Caco-2 (cell line): Measurements from ENCODE around the gene ELF3. TPM values are rescaled to one million over a fixed set of nuclear protein-coding genes. Genes with fewer than 3 reads are reported as not detected.
"Not testable (repeated sequence)": the region's sequence is repeated elsewhere in the genome, so short reads cannot be mapped to it uniquely, and the experiment has no call there.

Experiments used
- BruUV-seq: library from RNA; stranded (reverse); fragments of 400-500 nt; replicated peaks from 2 replicates; lab custom pipeline; 2021; lab: Mats Ljungman, UMichigan
- CTCF ChIA-PET: fragments of 300-600 bp; sonication (Branson Sonifier 250); formaldehyde crosslinking; loops from one replicate; lab custom pipeline; 2022; ENCODE audit warnings: antibody characterized with exemption; lab: Charles Lee
- POLR2A ChIA-PET: fragments of 300-600 bp; sonication (Branson Sonifier 250); formaldehyde crosslinking; loops from one replicate; lab custom pipeline; 2022; ENCODE audit warnings: antibody characterized with exemption; lab: Charles Lee
- DNase-seq, 2 experiments: peaks; one replicate each; pipeline versions ENCODE4 v3.0.0 to v3.0.0-alpha.2; 2020 to 2022
- H3K27me3 ChIP-seq: replicated peaks from 2 replicates; pipeline ENCODE4 v1.6.0; 2011; ENCODE audit warnings: low read length; ENCODE audit not compliant: control insufficient read depth, insufficient read depth
- H3K36me3 ChIP-seq: 2 replicates; pipeline ENCODE4 v1.5.1; 2011; ENCODE audit warnings: low read length; ENCODE audit not compliant: control insufficient read depth, insufficient read depth
- H3K4me1 ChIP-seq: fragments of 250-450 bp; sonication (Bioruptor Pico); 2 replicates; pipeline ENCODE4 v1.5.1; 2020; ENCODE audit warnings: mild to moderate bottlenecking
- H3K4me3 ChIP-seq: 2 replicates; pipeline ENCODE4 v1.5.1; 2011; ENCODE audit warnings: low read depth, mild to moderate bottlenecking, control low read depth, low read length
- H3K9me3 ChIP-seq: fragments of 250-450 bp; sonication (Bioruptor Pico); 2 replicates; pipeline ENCODE4 v1.5.1; 2020; ENCODE audit warnings: mild to moderate bottlenecking, moderate library complexity
- H3K27ac Mint-ChIP-seq: one replicate; pipeline ENCODE4 v1.8.0; 2022; ENCODE audit warnings: mixed read lengths; ENCODE audit not compliant: unreplicated experiment
- H3K27me3 Mint-ChIP-seq: one replicate; pipeline ENCODE4 v1.8.0; 2022; ENCODE audit warnings: mixed read lengths; ENCODE audit not compliant: insufficient read depth, unreplicated experiment
- H3K36me3 Mint-ChIP-seq: one replicate; pipeline ENCODE4 v1.8.0; 2022; ENCODE audit warnings: mild to moderate bottlenecking, mixed read lengths; ENCODE audit not compliant: insufficient read depth, unreplicated experiment
- H3K4me1 Mint-ChIP-seq: one replicate; pipeline ENCODE4 v1.8.0; 2022; ENCODE audit warnings: low read depth, mixed read lengths; ENCODE audit not compliant: unreplicated experiment
- H3K4me3 Mint-ChIP-seq: one replicate; pipeline ENCODE4 v1.8.0; 2022; ENCODE audit warnings: mild to moderate bottlenecking, moderate library complexity, mixed read lengths; ENCODE audit not compliant: unreplicated experiment
- H3K9me3 Mint-ChIP-seq: one replicate; pipeline ENCODE4 v1.8.0; 2022; ENCODE audit warnings: mixed read lengths; ENCODE audit not compliant: unreplicated experiment
- intact Hi-C: fragments of 100-400 bp; cut with micrococcal nuclease; formaldehyde crosslinking; loops from one replicate; pipeline ENCODE4 v1.10.0; 2022; ENCODE audit not compliant: unreplicated experiment
- total RNA-seq: library from RNA; stranded (reverse); gene quantifications from 2 replicates; pipeline ENCODE4 v1.2.3, GENCODE V29; 2022
- TF ChIP-seq, protein P1 (sequence below), 2 experiments: fragments of 200-600 bp in 1 of 2; IDR thresholded peaks; 1 replicate in 1 of 2; 2 replicates in 1 of 2; pipeline versions ENCODE4 v1.5.1 to v1.8.0; 2011 to 2022; ENCODE audit warnings: antibody characterized with exemption in 1 of 2, control low read depth in 1 of 2, inconsistent platforms in 1 of 2, low read depth in 1 of 2, low read length in 1 of 2, mild to moderate bottlenecking in 1 of 2, moderate library complexity in 1 of 2; ENCODE audit not compliant: insufficient read depth in 1 of 2, severe bottlenecking in 1 of 2, unreplicated experiment in 1 of 2

ELF3 gene
- total RNA-seq, 1 experiment from 2014 or later: 116 TPM

DNA sequence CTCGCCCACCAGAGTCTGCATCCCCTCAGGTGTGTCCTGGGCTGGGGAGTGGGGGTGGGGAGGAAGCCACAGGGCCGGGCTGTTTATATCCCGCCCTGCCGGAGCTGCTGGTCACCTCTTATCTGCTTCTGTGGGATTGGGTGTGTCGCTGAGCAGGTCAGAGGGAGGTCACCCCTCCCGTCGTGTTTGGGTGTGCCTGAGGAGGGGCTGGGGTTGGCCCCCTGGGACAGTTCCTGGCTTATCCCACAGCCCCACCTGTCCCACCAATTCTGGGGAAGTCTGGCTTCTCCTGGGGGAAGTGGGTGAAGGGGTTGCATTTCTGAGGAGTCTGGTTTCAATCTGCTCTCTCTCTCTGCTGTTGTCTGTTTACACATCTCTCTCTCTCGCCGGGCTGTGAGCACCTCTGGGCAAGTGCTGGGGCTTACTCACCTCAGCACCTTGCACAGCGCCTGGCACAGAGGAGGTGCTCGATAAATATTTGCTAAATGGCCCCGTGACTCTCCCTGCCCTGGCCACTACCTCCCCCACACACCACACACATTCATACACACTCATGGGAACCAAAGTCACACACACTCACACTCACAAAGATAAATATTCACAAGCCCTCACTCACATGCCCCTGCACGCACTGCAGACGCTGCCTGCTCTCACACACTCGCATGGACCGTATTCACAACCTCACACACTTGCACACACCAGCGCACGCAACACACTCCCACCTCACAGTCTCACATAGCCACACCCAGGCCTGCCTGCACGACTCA, 8.3 kb downstream of the ELF3 start:
- H3K4me1 Mint-ChIP-seq: peaks cover 50% of the 10 kb centered on the region
- peak overlapping the region; percentile 65 for H3K4me3 Mint-ChIP-seq
- no peaks in the 10 kb centered on the region for H3K9me3 Mint-ChIP-seq
- Histone ChIP-seq H3K27me3 (no peaks in the 10 kb centered on the region), H3K9me3 (no peaks in the 10 kb centered on the region), H3K4me1 (peaks cover 71% of the 10 kb centered on the region), H3K36me3 (peaks cover 2% of the 10 kb centered on the region), H3K4me3 (peak overlapping the region; percentile 20)
- H3K27ac Mint-ChIP-seq: peak overlapping the region; percentile 71
- peak; percentile 87 to 94 for DNase-seq
- peaks cover 54% of the 10 kb centered on the region for H3K36me3 Mint-ChIP-seq
- ChIA-PET CTCF (interaction anchor here (1.3 to 1.4 kb wide), 2 partner anchors 11 to 16 kb away, joined by 4 to 7 read pairs; no protein-coding TSS in a partner anchor), POLR2A (interaction anchor here (0.7 to 2.5 kb wide), 8 partner anchors 8 to 94 kb away, joined by 4 to 24 read pairs (median 8); partner anchors contain the start of gene ELF3)
- no TSS peak for BruUV-seq
- intact Hi-C loops: loop anchor here (1.0 kb wide), 2 partner anchors 8 to 17 kb away; partner anchors contain the start of gene ELF3
- no peaks in the 10 kb centered on the region for H3K27me3 Mint-ChIP-seq
- TF ChIP-seq, protein P1, sequence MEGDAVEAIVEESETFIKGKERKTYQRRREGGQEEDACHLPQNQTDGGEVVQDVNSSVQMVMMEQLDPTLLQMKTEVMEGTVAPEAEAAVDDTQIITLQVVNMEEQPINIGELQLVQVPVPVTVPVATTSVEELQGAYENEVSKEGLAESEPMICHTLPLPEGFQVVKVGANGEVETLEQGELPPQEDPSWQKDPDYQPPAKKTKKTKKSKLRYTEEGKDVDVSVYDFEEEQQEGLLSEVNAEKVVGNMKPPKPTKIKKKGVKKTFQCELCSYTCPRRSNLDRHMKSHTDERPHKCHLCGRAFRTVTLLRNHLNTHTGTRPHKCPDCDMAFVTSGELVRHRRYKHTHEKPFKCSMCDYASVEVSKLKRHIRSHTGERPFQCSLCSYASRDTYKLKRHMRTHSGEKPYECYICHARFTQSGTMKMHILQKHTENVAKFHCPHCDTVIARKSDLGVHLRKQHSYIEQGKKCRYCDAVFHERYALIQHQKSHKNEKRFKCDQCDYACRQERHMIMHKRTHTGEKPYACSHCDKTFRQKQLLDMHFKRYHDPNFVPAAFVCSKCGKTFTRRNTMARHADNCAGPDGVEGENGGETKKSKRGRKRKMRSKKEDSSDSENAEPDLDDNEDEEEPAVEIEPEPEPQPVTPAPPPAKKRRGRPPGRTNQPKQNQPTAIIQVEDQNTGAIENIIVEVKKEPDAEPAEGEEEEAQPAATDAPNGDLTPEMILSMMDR (IDR thresholded peaks at IDR 0.05; ENCODE audit: insufficient read depth in 1 of 2, low read depth in 1 of 2, low read length in 1 of 2, severe bottlenecking in 1 of 2, unreplicated experiment in 1 of 2): no peak

DNA sequence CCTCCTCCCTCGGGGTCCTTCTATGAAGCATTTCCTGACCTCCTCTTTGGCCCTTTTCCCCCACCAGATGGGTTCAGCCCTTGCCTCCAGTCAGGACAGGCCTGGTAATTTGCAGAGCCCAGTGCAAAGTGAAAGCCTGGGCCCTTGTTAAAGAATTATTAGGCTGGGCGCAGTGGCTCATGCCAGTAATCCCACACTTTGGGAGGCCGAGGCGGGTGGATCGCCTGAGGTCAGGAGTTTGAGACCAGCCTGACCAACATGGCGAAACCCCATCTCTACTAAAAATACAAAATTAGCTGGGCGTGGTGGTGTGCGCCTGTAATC, 8.8 kb downstream of the ELF3 start:
- H3K9me3 ChIP-seq, DNase-seq, H3K27me3 Mint-ChIP-seq, H3K9me3 Mint-ChIP-seq, intact Hi-C loops, H3K27me3 ChIP-seq, BruUV-seq, H3K36me3 ChIP-seq: not testable (repeated sequence)
- peak overlapping the region; percentile 71 for H3K27ac Mint-ChIP-seq
- 0 out of 2 replicates have a peak overlapping the region, but pooled peaks have one; percentile 1 for H3K4me3 ChIP-seq
- peak overlapping the region; percentile 65 for H3K4me3 Mint-ChIP-seq
- CTCF ChIA-PET: interaction anchor here (1.4 kb wide), 1 partner anchor 9 kb away, joined by 4 read pairs; the partner anchor contains the start of gene ELF3
- H3K4me1 Mint-ChIP-seq: peaks cover 50% of the 10 kb centered on the region
- peaks cover 49% of the 10 kb centered on the region for H3K36me3 Mint-ChIP-seq
- H3K4me1 ChIP-seq: peaks cover 71% of the 10 kb centered on the region
- POLR2A ChIA-PET: interaction anchor here (0.7 kb wide), 1 partner anchor 24 kb away, joined by 4 read pairs; no protein-coding TSS in a partner anchor

DNA sequence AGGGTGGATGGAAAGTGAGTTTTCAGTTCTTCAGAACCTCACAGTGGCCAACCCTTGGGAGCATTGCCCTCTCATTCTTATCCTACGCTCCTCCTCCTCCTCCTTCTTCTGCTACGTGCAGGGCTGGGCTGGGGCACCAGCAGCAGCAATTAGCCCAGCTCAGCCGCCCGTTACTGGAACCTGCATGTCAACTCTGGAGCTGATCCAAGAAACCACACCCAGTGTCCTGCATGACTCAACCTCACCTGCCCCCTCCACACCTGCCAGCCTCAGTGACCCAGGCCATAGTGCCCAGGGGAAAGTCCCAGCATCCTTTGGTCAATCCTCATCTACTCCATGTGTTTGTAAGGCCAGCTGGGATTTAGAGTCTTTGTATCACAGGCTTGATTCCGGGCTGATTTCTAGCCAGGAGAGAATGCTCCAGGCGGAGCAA, 12.6 kb downstream of the ELF3 start:
- no peaks in the 10 kb centered on the region for H3K36me3 ChIP-seq
- H3K4me1 Mint-ChIP-seq: peaks cover 20% of the 10 kb centered on the region
- ChIA-PET POLR2A (interaction anchor here (1.7 to 1.9 kb wide), 2 partner anchors 12 kb away, joined by 6 to 20 read pairs; partner anchors contain the start of gene ELF3), CTCF (interaction anchor here (2.1 kb wide), 1 partner anchor 13 kb away, joined by 5 read pairs; the partner anchor contains the start of gene ELF3)
- no peak overlapping the region for H3K4me3 ChIP-seq
- no peaks in the 10 kb centered on the region for H3K27me3 ChIP-seq
- H3K36me3 Mint-ChIP-seq: peaks cover 12% of the 10 kb centered on the region
- no peaks in the 10 kb centered on the region for H3K27me3 Mint-ChIP-seq
- H3K9me3 Mint-ChIP-seq: no peaks in the 10 kb centered on the region
- no TSS peak for BruUV-seq
- DNase-seq: peak; percentile 64 to 86
- peak overlapping the region; percentile 77 for H3K27ac Mint-ChIP-seq
- TF ChIP-seq, protein P1 (IDR thresholded peaks at IDR 0.05; ENCODE audit: insufficient read depth in 1 of 2, low read depth in 1 of 2, low read length in 1 of 2, severe bottlenecking in 1 of 2, unreplicated experiment in 1 of 2): no peak
- no peaks in the 10 kb centered on the region for H3K9me3 ChIP-seq
- peaks cover 43% of the 10 kb centered on the region for H3K4me1 ChIP-seq
- intact Hi-C loops: no loop called here
- no peak overlapping the region for H3K4me3 Mint-ChIP-seq
